Kidney epithelial cell (primary cell): ENCODE measurements around the gene TNFRSF8. TPM values are rescaled to one million over a fixed set of nuclear protein-coding genes. Genes with fewer than 3 reads are reported as not detected.

Source experiments
- DNase-seq: peaks from one replicate; pipeline ENCODE4 v3.0.0-alpha.2; 2010; ENCODE audit warnings: low read depth
- H3K27me3 ChIP-seq: 2 replicates; pipeline ENCODE4 v1.6.0; 2011; ENCODE audit warnings: low read length; ENCODE audit not compliant: control insufficient read depth, insufficient read depth
- H3K36me3 ChIP-seq: 2 replicates; pipeline ENCODE4 v1.5.1; 2011; ENCODE audit warnings: low read length; ENCODE audit not compliant: control insufficient read depth, insufficient read depth
- H3K4me3 ChIP-seq: 2 replicates; pipeline ENCODE4 v1.5.1; 2011; ENCODE audit warnings: low read depth, mild to moderate bottlenecking, control low read depth, low read length
- total RNA-seq: library from RNA; depleted of rRNA; stranded (reverse); fragments of >200 nt; gene quantifications from 2 replicates; pipeline ENCODE4 v1.2.3, GENCODE V29; 2015
- TF ChIP-seq, protein P1 (sequence below): IDR thresholded peaks from 2 replicates; pipeline ENCODE4 v1.5.1; 2011; ENCODE audit warnings: mild to moderate bottlenecking, moderate library complexity, low read length, control low read depth, inconsistent platforms; ENCODE audit not compliant: insufficient read depth, poor library complexity, severe bottlenecking

Gene TNFRSF8
- total RNA-seq, 1 donor from 2014 or later = 0.21 TPM

DNA sequence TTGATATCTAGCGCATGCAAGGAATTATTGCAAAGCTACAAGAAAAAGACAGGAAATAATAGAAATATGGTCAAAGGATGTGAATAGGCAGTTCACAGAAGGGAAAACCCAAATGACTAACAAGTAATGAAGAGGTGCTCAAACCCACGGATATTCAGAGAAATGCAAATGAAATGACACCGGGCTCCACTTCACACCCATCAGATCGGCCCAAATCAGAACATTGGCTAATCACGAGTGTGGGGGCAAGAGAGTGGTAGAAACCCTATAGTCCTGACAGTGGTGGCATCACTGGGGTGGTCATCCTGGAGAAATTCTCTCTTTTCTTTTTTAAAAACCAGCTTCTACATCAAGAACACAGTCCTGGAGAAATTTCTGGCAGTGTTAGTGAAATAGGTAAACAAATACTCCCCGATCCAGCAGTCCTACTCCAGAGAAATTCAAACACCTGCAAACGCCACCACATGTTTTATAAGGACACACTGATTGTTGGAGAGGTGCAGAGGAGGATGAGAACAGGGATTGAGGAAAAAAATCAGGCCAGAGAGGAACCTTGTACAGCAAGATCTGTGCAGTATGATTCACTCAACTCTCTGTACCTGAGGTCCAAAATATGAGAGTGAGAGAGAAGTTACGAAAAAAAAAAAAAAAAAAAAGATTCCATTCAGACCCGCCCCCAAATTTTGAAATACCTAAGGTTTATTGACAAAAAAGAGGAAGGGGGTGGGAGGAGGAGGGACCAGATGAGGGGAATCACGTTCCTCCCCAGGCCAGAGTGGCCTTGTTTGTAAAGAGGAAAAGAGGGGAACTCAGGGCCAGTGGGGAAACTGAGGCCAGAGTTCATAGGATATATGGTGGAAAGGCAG is 94.5 kb downstream of the TNFRSF8 start:
- TF ChIP-seq, protein P1, sequence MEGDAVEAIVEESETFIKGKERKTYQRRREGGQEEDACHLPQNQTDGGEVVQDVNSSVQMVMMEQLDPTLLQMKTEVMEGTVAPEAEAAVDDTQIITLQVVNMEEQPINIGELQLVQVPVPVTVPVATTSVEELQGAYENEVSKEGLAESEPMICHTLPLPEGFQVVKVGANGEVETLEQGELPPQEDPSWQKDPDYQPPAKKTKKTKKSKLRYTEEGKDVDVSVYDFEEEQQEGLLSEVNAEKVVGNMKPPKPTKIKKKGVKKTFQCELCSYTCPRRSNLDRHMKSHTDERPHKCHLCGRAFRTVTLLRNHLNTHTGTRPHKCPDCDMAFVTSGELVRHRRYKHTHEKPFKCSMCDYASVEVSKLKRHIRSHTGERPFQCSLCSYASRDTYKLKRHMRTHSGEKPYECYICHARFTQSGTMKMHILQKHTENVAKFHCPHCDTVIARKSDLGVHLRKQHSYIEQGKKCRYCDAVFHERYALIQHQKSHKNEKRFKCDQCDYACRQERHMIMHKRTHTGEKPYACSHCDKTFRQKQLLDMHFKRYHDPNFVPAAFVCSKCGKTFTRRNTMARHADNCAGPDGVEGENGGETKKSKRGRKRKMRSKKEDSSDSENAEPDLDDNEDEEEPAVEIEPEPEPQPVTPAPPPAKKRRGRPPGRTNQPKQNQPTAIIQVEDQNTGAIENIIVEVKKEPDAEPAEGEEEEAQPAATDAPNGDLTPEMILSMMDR = no peak
- DNase-seq = no peak
- Histone ChIP-seq H3K27me3 (no peaks in the 10 kb centered on the region), H3K4me3 (no peak overlapping the region), H3K36me3 (no peaks in the 10 kb centered on the region)

DNA sequence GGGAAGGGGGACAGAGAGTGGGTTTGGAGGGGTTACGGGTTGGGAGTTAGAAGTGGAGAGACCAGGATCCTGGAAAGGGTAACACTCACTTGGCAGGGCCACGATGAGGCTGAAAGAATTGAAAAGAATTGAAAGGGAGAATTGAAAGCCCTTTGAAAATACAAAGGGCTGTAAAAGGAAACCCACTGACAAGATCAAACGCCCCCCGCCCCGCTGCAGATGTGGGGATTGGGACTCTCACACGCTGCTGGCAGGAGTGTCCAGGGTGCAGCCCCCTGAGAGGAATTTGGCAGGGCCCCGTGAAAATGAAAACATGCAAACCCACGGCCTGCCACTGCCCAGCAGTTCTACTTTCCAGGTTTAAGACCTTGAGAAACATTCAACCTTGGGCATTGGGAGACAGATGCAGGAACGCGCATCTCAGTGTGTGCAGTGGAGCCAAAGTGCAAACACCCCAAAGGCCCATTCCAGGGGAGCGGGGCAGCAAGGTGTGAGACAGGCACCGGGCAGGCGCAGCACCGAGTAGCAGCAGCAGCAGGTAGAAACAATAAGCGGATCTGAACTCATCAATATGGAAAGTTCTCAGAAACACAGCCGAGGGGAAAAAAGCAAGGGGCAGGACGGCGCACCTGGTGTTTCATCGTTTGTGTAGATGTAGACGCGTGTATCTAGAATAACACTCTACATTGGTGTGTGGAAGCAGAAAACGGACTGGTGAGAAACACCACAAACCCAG is 95.4 kb downstream of the TNFRSF8 start:
- Histone ChIP-seq H3K36me3 (no peaks in the 10 kb centered on the region), H3K27me3 (no peaks in the 10 kb centered on the region)

DNA sequence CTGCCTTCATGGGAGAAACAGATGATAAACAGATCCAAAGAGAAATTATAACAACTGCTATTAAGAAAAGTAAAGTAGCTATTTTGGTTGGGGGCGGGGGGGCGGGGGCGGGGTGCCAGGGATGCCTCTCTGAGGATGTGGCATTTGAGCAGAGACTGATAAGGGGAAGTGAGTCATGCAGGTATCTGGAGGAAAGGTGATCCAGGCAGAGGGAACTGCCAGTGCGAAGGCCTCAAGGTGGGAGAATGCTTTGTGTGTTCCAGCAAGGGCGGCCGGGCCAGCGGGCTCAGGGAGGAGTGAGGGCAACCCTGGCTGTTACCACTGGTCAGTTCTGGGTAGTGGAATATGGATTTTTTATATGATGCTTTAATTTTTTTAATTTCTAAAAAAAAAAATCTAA is 96.7 kb downstream of the TNFRSF8 start:
- Histone ChIP-seq H3K27me3 (peaks cover under 1% of the 10 kb centered on the region), H3K4me3 (no peak overlapping the region), H3K36me3 (no peaks in the 10 kb centered on the region)
- DNase-seq = no peak
- TF ChIP-seq, protein P1 = no peak

More for the DNA sequence above, 95.4 kb downstream of the TNFRSF8 start:
- TF ChIP-seq, protein P1 = no peak
- no peak for DNase-seq
- no peak overlapping the region for H3K4me3 ChIP-seq

DNA sequence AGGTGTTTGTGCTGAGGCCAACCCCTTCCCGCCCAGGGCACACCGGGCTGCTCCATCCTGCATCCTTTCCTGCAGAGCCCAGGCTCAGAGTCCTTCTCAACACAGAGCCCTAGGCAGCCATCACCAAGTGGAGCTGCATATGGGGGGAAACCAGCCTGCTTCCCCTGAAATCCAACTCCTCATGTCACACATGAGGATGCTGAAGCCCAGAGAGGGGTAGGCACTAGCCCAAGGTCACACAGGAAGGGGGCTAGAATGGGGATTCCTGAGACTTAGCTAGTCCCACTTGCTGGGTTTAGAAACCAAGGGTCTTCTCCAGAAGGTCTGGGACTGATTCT is 98.2 kb downstream of the TNFRSF8 start:
- Histone ChIP-seq H3K4me3 (no peak overlapping the region), H3K27me3 (peaks cover 5% of the 10 kb centered on the region), H3K36me3 (no peaks in the 10 kb centered on the region)
- TF ChIP-seq, protein P1 = no peak
- no peak for DNase-seq

DNA sequence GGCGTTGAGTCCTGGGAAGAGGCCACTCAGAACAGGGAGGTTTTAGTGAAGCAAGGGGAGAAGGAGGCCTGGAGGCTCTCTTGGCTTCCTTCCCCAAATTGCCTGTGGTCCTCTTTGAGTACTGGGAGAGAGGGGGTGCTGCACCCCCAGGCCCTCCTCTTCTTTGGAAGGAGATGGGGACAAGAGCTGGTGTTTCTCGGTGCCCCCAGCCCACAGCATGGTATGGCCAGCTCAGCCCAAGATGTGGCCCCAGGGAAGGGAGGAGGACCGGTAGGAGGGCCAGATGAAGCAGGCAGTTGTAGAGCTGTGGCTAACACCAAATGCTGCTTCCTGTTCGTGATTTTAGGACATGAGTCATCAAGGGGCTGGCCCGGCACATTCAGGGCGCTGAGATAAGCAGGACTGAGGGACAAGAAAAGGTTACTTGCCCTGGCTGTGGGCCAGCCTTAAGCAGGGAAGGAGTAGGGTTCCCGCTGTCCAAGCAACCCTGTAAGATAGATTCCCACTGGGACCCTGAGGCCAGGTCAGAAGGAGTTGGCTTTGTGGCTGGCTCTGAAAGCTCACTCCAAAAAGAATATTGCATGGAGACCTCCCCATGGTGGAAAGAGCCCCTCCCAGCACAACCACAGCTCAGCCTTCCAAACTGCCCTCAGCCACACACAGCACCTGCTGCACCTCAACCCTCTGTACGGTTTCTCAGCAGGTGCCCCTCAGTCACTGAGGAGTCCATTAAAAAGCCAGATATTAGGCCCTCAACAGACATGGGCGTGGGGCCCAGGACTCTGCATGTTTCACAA is 98.8 kb downstream of the TNFRSF8 start:
- Histone ChIP-seq H3K27me3 (peaks cover 9% of the 10 kb centered on the region), H3K4me3 (no peak overlapping the region), H3K36me3 (no peaks in the 10 kb centered on the region)
- DNase-seq = no peak
- TF ChIP-seq, protein P1 = no peak
